ENCODE data around the gene B9D2. TPM values are rescaled to one million over a fixed set of nuclear protein-coding genes. Genes with fewer than 3 reads are reported as not detected.
A peak's percentile ranks its signal among the peaks of the same experiment; 100 is the strongest.

Gene B9D2
- total and polyA plus RNA-seq, 7 donors, result 7.2 to 14.5 (median 10.1) TPM

DNA sequence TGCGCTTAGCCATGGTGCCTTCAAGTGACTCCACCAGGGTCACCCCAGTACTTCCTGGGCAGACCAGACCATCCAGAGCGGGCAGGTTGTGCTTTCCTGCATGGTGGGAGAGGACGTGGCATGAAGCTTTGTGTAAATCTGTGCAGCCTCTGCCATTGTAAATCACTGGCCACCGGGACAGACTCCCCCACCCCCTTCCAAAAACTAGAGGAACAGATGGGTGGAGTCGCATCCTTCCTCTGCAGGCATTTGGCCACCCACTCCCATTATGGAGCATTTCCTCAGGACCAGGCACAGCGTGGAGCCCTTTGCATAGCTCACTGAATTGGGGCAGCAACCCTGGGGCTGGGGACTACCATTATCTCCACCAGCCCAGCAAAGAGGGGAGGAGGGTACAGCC, 41.8 kb upstream of the B9D2 start:
- Histone ChIP-seq H3K27me3 (no peaks in the 10 kb centered on the region), H3K4me3 (no peak overlapping the region), H3K27ac (peak overlapping the region in 1 of 4 donors; percentile 20), H3K4me1 (peaks cover 0 to 24% (median 17%) of the 10 kb centered on the region in 4 donors), H3K36me3 (peaks cover 0 to 20% (median 5%) of the 10 kb centered on the region in 4 donors), H3K9me3 (no peaks in the 10 kb centered on the region)
- 87% methylated on average over 6 of the region's 6 CpGs for WGBS, 2 donors
- DNase-seq, result no peak
- TF ChIP-seq EP300 (IDR thresholded peaks at IDR 0.05) (no peak), CTCF (IDR thresholded peaks at IDR 0.05) (no peak), POLR2AphosphoS5 (IDR thresholded peaks at IDR 0.05) (no peak), POLR2A (IDR thresholded peaks at IDR 0.05) (no peak)
- intact Hi-C loops (cut with DNase I), result no loop called here

GRCh38 chr19:41403181-41403970, 39.4 kb upstream of the B9D2 start:
- Histone ChIP-seq H3K9me3 (no peaks in the 10 kb centered on the region), H3K4me1 (peaks cover 0 to 20% (median 12%) of the 10 kb centered on the region in 4 donors), H3K27ac (no peak overlapping the region), H3K36me3 (peaks cover 0 to 14% (median 0%) of the 10 kb centered on the region in 4 donors), H3K27me3 (no peaks in the 10 kb centered on the region), H3K4me3 (no peak overlapping the region)
- TF ChIP-seq EP300 (IDR thresholded peaks at IDR 0.05) (no peak), POLR2A (IDR thresholded peaks at IDR 0.05) (no peak), POLR2AphosphoS5 (IDR thresholded peaks at IDR 0.05) (no peak), CTCF (IDR thresholded peaks at IDR 0.05) (no peak)
- 61 to 64% methylated on average over 12 of the region's 12 CpGs for WGBS, 2 donors
- intact Hi-C loops (cut with DNase I), result no loop called here
- no peak for DNase-seq

- peaks cover 0 to 22% (median 15%) of the 10 kb centered on the region in 4 donors for H3K4me1 ChIP-seq
Measured at GRCh38 chr19:41402010-41402409, 38.1 kb upstream of the B9D2 start.

GRCh38 chr19:41401483-41401882, 37.5 kb upstream of the B9D2 start:
- intact Hi-C loops (cut with DNase I), result no loop called here
- 78 to 86% methylated on average over 4 of the region's 4 CpGs for WGBS, 2 donors
- no peak for TF ChIP-seq EP300 (IDR thresholded peaks at IDR 0.05)
- no peak for TF ChIP-seq POLR2A (IDR thresholded peaks at IDR 0.05)
- no peak for TF ChIP-seq POLR2AphosphoS5 (IDR thresholded peaks at IDR 0.05)
- TF ChIP-seq CTCF (IDR thresholded peaks at IDR 0.05), result no peak
- Histone ChIP-seq H3K4me1 (peaks cover 0 to 28% (median 20%) of the 10 kb centered on the region in 4 donors), H3K36me3 (peaks cover 0 to 14% (median 0%) of the 10 kb centered on the region in 4 donors), H3K27ac (no peak overlapping the region), H3K27me3 (no peaks in the 10 kb centered on the region), H3K9me3 (no peaks in the 10 kb centered on the region), H3K4me3 (no peak overlapping the region)
- DNase-seq, result no peak

More at GRCh38 chr19:41402010-41402409, 38.1 kb upstream of the B9D2 start:
- intact Hi-C loops (cut with DNase I), result no loop called here
- TF ChIP-seq EP300 (IDR thresholded peaks at IDR 0.05) (no peak), CTCF (IDR thresholded peaks at IDR 0.05) (no peak), POLR2AphosphoS5 (IDR thresholded peaks at IDR 0.05) (no peak), POLR2A (IDR thresholded peaks at IDR 0.05) (no peak)
- Histone ChIP-seq H3K9me3 (no peaks in the 10 kb centered on the region), H3K27ac (no peak overlapping the region), H3K27me3 (no peaks in the 10 kb centered on the region), H3K36me3 (peaks cover 0 to 14% (median 0%) of the 10 kb centered on the region in 4 donors), H3K4me3 (no peak overlapping the region)
- DNase-seq, result no peak
- WGBS, 2 donors, result 73 to 81% methylated on average over 3 of the region's 3 CpGs
